H1 (cell line): Measurements from ENCODE around the gene SLC9A2. TPM values are rescaled to one million over a fixed set of nuclear protein-coding genes. Genes with fewer than 3 reads are reported as not detected.
A peak's percentile ranks its signal among the peaks of the same experiment; 100 is the strongest.

Experiments
- CTCF ChIA-PET: fragments of 300-600 bp; sonication (Branson Sonifier 250); formaldehyde crosslinking; loops from one replicate; lab custom pipeline; 2021; ENCODE audit not compliant: partially characterized antibody; lab: Charles Lee
- POLR2A ChIA-PET: fragments of 300-600 bp; sonication (Branson Sonifier 250); formaldehyde crosslinking; loops from one replicate; lab custom pipeline; 2021; ENCODE audit warnings: inconsistent platforms; ENCODE audit not compliant: partially characterized antibody; lab: Charles Lee
- DNase-seq, 2 experiments: peaks; one replicate each; pipeline versions ENCODE4 v3.0.0 to v3.0.0-alpha.2; 2010 to 2022; ENCODE audit warnings: low spot score in 2 of 2, low read depth in 1 of 2, mixed read lengths in 1 of 2
- FAIRE-seq: peaks from 2 replicates; lab custom pipeline; 2011; peaks lifted over from hg19 to GRCh38; lab: Jason Lieb, UNC
- H2AFZ ChIP-seq: 2 replicates; pipeline ENCODE4 v1.8.1; 2012; ENCODE audit warnings: low read length, inconsistent platforms
- H2AK5ac ChIP-seq: 2 replicates; pipeline ENCODE4 v1.6.1; 2013; ENCODE audit warnings: low read depth, low read length
- H2BK120ac ChIP-seq: replicated peaks from 2 replicates; pipeline ENCODE3; 2013; ENCODE audit warnings: low read depth, low read length, inconsistent platforms
- H2BK12ac ChIP-seq: 2 replicates; pipeline ENCODE4 v1.6.1; 2013; ENCODE audit warnings: low read depth, low read length
- H2BK15ac ChIP-seq: 2 replicates; pipeline ENCODE4 v1.6.1; 2013; ENCODE audit warnings: low read length
- H2BK20ac ChIP-seq: 2 replicates; pipeline ENCODE4 v1.6.1; 2013; ENCODE audit warnings: low read length
- H2BK5ac ChIP-seq: 2 replicates; pipeline ENCODE4 v1.6.1; 2013; ENCODE audit warnings: low read depth, low read length
- H3K14ac ChIP-seq: 2 replicates; pipeline ENCODE4 v1.6.1; 2013; ENCODE audit warnings: inconsistent platforms; ENCODE audit not compliant: insufficient read length
- H3K18ac ChIP-seq: 2 replicates; pipeline ENCODE4 v1.6.1; 2013; ENCODE audit warnings: low read length; ENCODE audit errors: extremely low read depth
- H3K23ac ChIP-seq: 2 replicates; pipeline ENCODE4 v1.6.1; 2013; ENCODE audit warnings: inconsistent platforms; ENCODE audit not compliant: insufficient read length
- H3K23me2 ChIP-seq: 2 replicates; pipeline ENCODE4 v1.6.1; 2013; ENCODE audit warnings: low read depth, low read length
- H3K27ac ChIP-seq: 2 replicates; pipeline ENCODE4 v1.6.1; 2011; ENCODE audit warnings: low read depth, low read length, inconsistent platforms
- H3K27me3 ChIP-seq, 4 experiments: replicated peaks in 1 of 4; 1 replicate in 1 of 4; 2 replicates in 3 of 4; pipeline versions ENCODE4 v1.6.1 to v1.8.1; 2011 to 2013; ENCODE audit warnings: low read length in 3 of 4, mild to moderate bottlenecking in 3 of 4, inconsistent platforms in 2 of 4, mixed read lengths in 2 of 4, moderate library complexity in 1 of 4; ENCODE audit not compliant: control insufficient read depth in 3 of 4, insufficient read depth in 3 of 4; ENCODE audit errors: extremely low read depth in 1 of 4
- H3K36me3 ChIP-seq, 4 experiments: 2 replicates each; pipeline versions ENCODE4 v1.6.1 to v1.8.1; 2011 to 2013; ENCODE audit warnings: mild to moderate bottlenecking in 4 of 4, low read length in 3 of 4, moderate library complexity in 2 of 4, control low read depth in 1 of 4, inconsistent platforms in 1 of 4; ENCODE audit not compliant: insufficient read depth in 4 of 4, control insufficient read depth in 2 of 4
- H3K4ac ChIP-seq: replicated peaks from 2 replicates; pipeline ENCODE3; 2013; ENCODE audit warnings: low read length, low read depth, mixed read lengths, inconsistent platforms; ENCODE audit not compliant: insufficient read length
- H3K4me1 ChIP-seq, 4 experiments: replicated peaks in 1 of 4; 1 replicate in 1 of 4; 2 replicates in 3 of 4; pipeline versions ENCODE4 v1.6.1 to v1.8.1; 2011 to 2013; ENCODE audit warnings: low read length in 3 of 4, inconsistent platforms in 2 of 4, mixed read lengths in 1 of 4; ENCODE audit not compliant: insufficient read depth in 4 of 4, control insufficient read depth in 3 of 4
- H3K4me2 ChIP-seq, 2 experiments: 2 replicates each; pipeline versions ENCODE4 v1.6.1 to v1.8.1; 2011 to 2013; ENCODE audit warnings: low read depth in 2 of 2, low read length in 2 of 2, control low read depth in 1 of 2, inconsistent platforms in 1 of 2, mild to moderate bottlenecking in 1 of 2; ENCODE audit not compliant: insufficient read depth in 1 of 2
- H3K4me3 ChIP-seq, 4 experiments: fragments of 200-600, 300-600 bp in 1 of 4; sonication (generic), shearing (Covaris generic), sonication (Bioruptor Twin) in 1 of 4; 2 replicates each; pipeline versions ENCODE4 v1.5.1 to v1.8.1; 2011 to 2016; ENCODE audit warnings: low read length in 4 of 4, low read depth in 3 of 4, control low read depth in 2 of 4, inconsistent platforms in 2 of 4, mild to moderate bottlenecking in 2 of 4, mixed read lengths in 1 of 4, moderate library complexity in 1 of 4; ENCODE audit not compliant: insufficient read depth in 2 of 4; ENCODE audit errors: extremely low read depth in 1 of 4
- H3K56ac ChIP-seq: replicated peaks from 2 replicates; pipeline ENCODE3; 2013; ENCODE audit warnings: low read depth, mild to moderate bottlenecking, mixed read lengths, low read length, inconsistent platforms; ENCODE audit not compliant: insufficient read length
- H3K79me1 ChIP-seq: 2 replicates; pipeline ENCODE4 v1.6.1; 2013; ENCODE audit warnings: low read depth, low read length, control low read depth
- H3K79me2 ChIP-seq, 2 experiments: 2 replicates each; pipeline versions ENCODE4 v1.6.1 to v1.8.1; 2012 to 2013; ENCODE audit warnings: low read length in 2 of 2, mild to moderate bottlenecking in 2 of 2, inconsistent platforms in 1 of 2; ENCODE audit not compliant: insufficient read depth in 2 of 2, control insufficient read depth in 1 of 2
- H3K9ac ChIP-seq, 4 experiments: replicated peaks in 1 of 4; 1 replicate in 1 of 4; 2 replicates in 3 of 4; pipeline versions ENCODE4 v1.6.1 to v1.8.1; 2011 to 2013; ENCODE audit warnings: low read depth in 3 of 4, low read length in 3 of 4, control low read depth in 2 of 4, mild to moderate bottlenecking in 2 of 4, moderate library complexity in 2 of 4, inconsistent platforms in 1 of 4; ENCODE audit errors: extremely low read depth in 1 of 4
- H3K9me3 ChIP-seq, 2 experiments: 2 replicates each; pipeline versions ENCODE4 v1.6.1 to v1.8.1; 2012 to 2013; ENCODE audit warnings: mild to moderate bottlenecking in 2 of 2, moderate library complexity in 2 of 2, control low read depth in 1 of 2, inconsistent platforms in 1 of 2, low read depth in 1 of 2, low read length in 1 of 2, mixed read lengths in 1 of 2; ENCODE audit not compliant: insufficient read depth in 2 of 2
- H4K20me1 ChIP-seq, 2 experiments: replicated peaks in 1 of 2; 2 replicates each; pipeline versions ENCODE3 to v1.8.1; 2011 to 2013; ENCODE audit warnings: inconsistent platforms in 2 of 2, low read length in 2 of 2, mild to moderate bottlenecking in 1 of 2; ENCODE audit not compliant: insufficient read depth in 2 of 2, control insufficient read depth in 1 of 2
- H4K5ac ChIP-seq: 2 replicates; pipeline ENCODE4 v1.6.1; 2013; ENCODE audit warnings: low read length, low read depth, mixed read lengths, inconsistent platforms; ENCODE audit not compliant: insufficient read length
- H4K8ac ChIP-seq: 2 replicates; pipeline ENCODE4 v1.8.0; 2013; ENCODE audit warnings: mild to moderate bottlenecking, moderate library complexity, low read length, inconsistent platforms; ENCODE audit not compliant: insufficient read depth; ENCODE audit errors: extremely low read depth
- H4K91ac ChIP-seq: replicated peaks from 2 replicates; pipeline ENCODE3; 2013; ENCODE audit warnings: low read length, mixed read lengths, inconsistent platforms; ENCODE audit not compliant: insufficient read length
- CREB1 ChIP-seq: IDR thresholded peaks from 2 replicates; pipeline ENCODE4 v1.6.1; 2012; ENCODE audit warnings: inconsistent platforms
- RAD21 ChIP-seq, 2 experiments: IDR thresholded peaks in 1 of 2; conservative IDR thresholded peaks in 1 of 2; 2 replicates each; pipeline ENCODE4 v1.6.1; 2011; ENCODE audit warnings: low read depth in 2 of 2, low read length in 2 of 2, improper control_type of control experiment in 1 of 2, inconsistent platforms in 1 of 2, mild to moderate bottlenecking in 1 of 2, moderate library complexity in 1 of 2
- WGBS, 2 experiments: shearing (Covaris generic) in 1 of 2; methylation state at CpG; one replicate each; pipeline versions ENCODE4 v1.1.6 to v1.1.7; 2013 to 2015; ENCODE audit warnings: low lambda C conversion rate in 2 of 2, mixed read lengths in 2 of 2, inconsistent platforms in 1 of 2, low coverage in 1 of 2, missing lambda C conversion rate in 1 of 2; ENCODE audit not compliant: insufficient replicate concordance in 2 of 2, insufficient coverage in 1 of 2, insufficient read length in 1 of 2; ENCODE audit errors: extremely low coverage in 1 of 2, missing lambda C conversion rate in 1 of 2; 5-methylcytosine and 5-hydroxymethylcytosine counted together
- polyA plus RNA-seq, 7 experiments: library from polyadenylated mRNA; depleted of rRNA in 3 of 7; stranded (reverse) in 5 of 7; unstranded in 2 of 7; fragments of >200 nt in 5 of 7; fragments of 200-250 nt in 2 of 7; gene quantifications; 1 replicate in 5 of 7; 2 replicates in 1 of 7; 4 replicates in 1 of 7; pipeline versions ENCODE4 v1.2.1 to v1.2.3, GENCODE V29; 2011 to 2013; ENCODE audit warnings: missing spikeins in 2 of 7, mixed read lengths in 2 of 7
- total RNA-seq: library from RNA; stranded (reverse); fragmentation: NEBNext Ultra II Directional; extraction: Animal tissue kit (Norgen Biotek cat#: 25700); gene quantifications from 2 replicates; pipeline ENCODE4 v1.2.1, GENCODE V29; 2021

SLC9A2 gene
- total and polyA plus RNA-seq, 2 of the 8 experiments (the other 6 are each of a cell fraction or from before 2014, with no cell fraction given), result 0.06 to 0.13 TPM

DNA sequence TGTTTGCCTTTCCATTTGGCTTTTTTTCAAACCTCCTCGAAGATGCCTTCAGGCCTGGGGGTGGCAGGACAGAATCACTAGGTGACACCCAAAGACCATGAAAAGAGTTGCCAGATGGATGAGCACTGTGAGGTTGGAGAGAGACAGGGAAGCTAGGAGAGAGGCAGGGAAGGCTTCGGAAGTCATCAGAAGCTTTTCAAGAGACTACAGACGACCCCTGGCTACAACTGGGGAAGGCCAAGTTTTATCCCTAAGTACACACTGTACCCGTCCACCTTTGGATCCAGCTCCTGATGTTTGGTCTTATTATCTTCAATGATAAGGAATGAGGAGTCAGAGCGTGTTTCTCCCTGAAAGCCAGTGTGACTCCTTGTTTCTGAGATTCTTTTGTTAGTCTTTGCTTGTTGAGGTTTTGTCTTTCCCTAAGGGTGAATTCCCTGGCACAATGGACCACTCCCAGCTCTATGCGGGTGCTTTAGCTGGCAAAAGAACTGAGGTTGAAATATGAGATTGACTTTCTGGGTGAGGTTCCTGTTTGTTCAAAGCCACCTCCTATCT, 33.4 kb upstream of the SLC9A2 start:
- H3K79me1 ChIP-seq, result no peaks in the 10 kb centered on the region
- no peak overlapping the region for H3K56ac ChIP-seq
- ChIA-PET POLR2A (no interaction called here), CTCF (interaction anchor here (0.7 to 1.9 kb wide), 10 partner anchors 19 to 253 kb away, joined by 3 to 8 read pairs (median 3); partner anchors contain the start of gene SLC9A4)
- TF ChIP-seq RAD21 (IDR thresholded peaks at IDR 0.05 in 1 of 2, conservative IDR thresholded peaks at IDR 0.05 in 1 of 2; ENCODE audit: low read depth in 2 of 2, low read length in 2 of 2) (peak in 1 of 2 experiments; percentile 24; a peak in 1 of 4 replicates), CREB1 (no peak)
- no peak overlapping the region for H3K9ac ChIP-seq
- H2AK5ac ChIP-seq, result no peak overlapping the region
- no peak overlapping the region for H4K8ac ChIP-seq
- no peaks in the 10 kb centered on the region for H3K36me3 ChIP-seq
- 0 out of 8 replicates have a peak overlapping the region, but pooled peaks of 1 of the 4 experiments have one; percentile 9 for H3K4me3 ChIP-seq
- 0 out of 2 replicates have a peak overlapping the region, but pooled peaks have one; percentile 5 for H2BK15ac ChIP-seq
- H3K23ac ChIP-seq, result no peak overlapping the region
- no peaks in the 10 kb centered on the region for H3K23me2 ChIP-seq
- H3K79me2 ChIP-seq, result no peaks in the 10 kb centered on the region
- no peak overlapping the region for H3K14ac ChIP-seq
- H4K20me1 ChIP-seq, result no peaks in the 10 kb centered on the region
- WGBS, 2 experiments, result 81% methylated on average over 6 of the region's 6 CpGs; no CpG with 5 or more reads in 1 of the 2 experiments
- FAIRE-seq (peak; percentile 57), DNase-seq (no peak)
- H3K9me3 ChIP-seq, result no peaks in the 10 kb centered on the region
- no peak overlapping the region for H2BK120ac ChIP-seq
- H3K27me3 ChIP-seq, result no peaks in the 10 kb centered on the region
- H3K18ac ChIP-seq, result no peak overlapping the region
- H2AFZ ChIP-seq, result peak overlapping the region; percentile 4; the same call in 1 of the 2 replicates
- 0 out of 4 replicates have a peak overlapping the region, but pooled peaks of 1 of the 2 experiments have one; percentile 24 for H3K4me2 ChIP-seq
- H3K4ac ChIP-seq, result no peak overlapping the region
- no peak overlapping the region for H2BK20ac ChIP-seq
- H2BK12ac ChIP-seq, result peak overlapping the region; percentile 71; the same call in 1 of the 2 replicates
- peaks cover 2 to 11% (median 4%) of the 10 kb centered on the region in 4 experiments; a peak in 4 of 7 replicates for H3K4me1 ChIP-seq
- no peak overlapping the region for H4K91ac ChIP-seq
- no peak overlapping the region for H2BK5ac ChIP-seq
- H3K27ac ChIP-seq, result no peak overlapping the region
- no peak overlapping the region for H4K5ac ChIP-seq
